ENCODE results near the gene PRXL2A. TPM values are rescaled to one million over a fixed set of nuclear protein-coding genes. Genes with fewer than 3 reads are reported as not detected.
A peak's percentile ranks its signal among the peaks of the same experiment; 100 is the strongest.
"Not testable (repeated sequence)": the region's sequence is repeated elsewhere in the genome, so short reads cannot be mapped to it uniquely, and the experiment has no call there.

Gene PRXL2A, protein sequence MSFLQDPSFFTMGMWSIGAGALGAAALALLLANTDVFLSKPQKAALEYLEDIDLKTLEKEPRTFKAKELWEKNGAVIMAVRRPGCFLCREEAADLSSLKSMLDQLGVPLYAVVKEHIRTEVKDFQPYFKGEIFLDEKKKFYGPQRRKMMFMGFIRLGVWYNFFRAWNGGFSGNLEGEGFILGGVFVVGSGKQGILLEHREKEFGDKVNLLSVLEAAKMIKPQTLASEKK
- total RNA-seq (1 to 10 TPM in 1 of 2 donors, under 1 TPM in 1; 0.94 to 1.5 TPM), total RNA-seq (1.3 to 3.8 reads per million in 2 donors)

DNA sequence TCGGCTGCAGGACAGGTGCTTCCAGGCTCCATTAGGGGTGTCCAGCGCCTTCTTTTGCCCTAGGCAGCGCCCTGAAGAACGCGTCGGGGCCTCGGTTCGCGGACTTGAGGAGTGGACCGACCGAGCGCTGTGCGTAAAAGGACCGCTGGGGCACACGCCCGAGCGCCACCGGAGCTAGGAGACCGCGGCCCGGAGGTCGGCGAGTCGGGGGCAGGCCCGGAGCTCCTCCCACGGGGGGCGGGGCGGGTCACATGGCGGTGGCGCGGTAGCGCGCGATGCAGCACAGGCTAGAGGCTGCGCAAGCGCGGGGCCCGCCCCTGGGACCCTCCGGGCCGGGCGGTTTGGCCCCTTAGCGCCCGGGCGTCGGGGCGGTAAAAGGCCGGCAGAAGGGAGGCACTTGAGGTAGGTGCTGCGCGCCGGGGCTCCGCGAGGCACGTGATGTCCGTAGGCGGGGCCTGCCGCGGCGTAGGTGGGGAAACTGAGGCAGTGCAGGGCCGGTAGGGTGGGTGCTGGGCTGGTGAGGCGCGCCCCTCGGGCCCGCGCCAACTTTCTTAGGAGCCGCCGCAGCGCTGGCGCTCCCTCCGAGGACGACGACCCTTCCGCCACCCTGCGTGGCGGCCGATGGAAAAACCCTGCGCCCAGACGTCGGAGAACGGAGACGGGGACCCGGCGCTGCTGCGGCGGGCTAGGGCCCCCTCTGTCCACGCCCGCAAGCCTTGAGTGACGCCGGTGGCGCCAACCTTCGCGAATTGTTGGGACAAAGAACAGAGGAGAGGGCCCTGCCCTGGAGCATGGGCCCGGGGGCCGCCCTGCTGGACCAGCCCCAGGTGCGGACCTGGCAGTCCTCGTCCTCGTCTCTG, at the start of gene PRXL2A:
PRXL2A (plus strand) TSS at position 310 of the 860 bp plus-strand sequence. CDS start 11,917 bp downstream, outside the sequence.
- H3K9me3 ChIP-seq (ENCODE audit: control insufficient read depth, low read length, poor library complexity, severe bottlenecking) = no peaks in the 10 kb centered on the region
- H3K4me3 Mint-ChIP-seq = peak within 1 kb of the TSS; percentile 95
- no peaks in the 10 kb centered on the region for H3K36me3 Mint-ChIP-seq (ENCODE audit: low read depth)
- peak; percentile 98 for ATAC-seq
- DNase-seq = peak; percentile 65 to 68 (median 66)
- peak within 1 kb of the TSS; percentile 86 for H3K27ac Mint-ChIP-seq
- peaks cover 18% of the 10 kb centered on the region for H3K4me1 Mint-ChIP-seq
- peaks cover 8% of the 10 kb centered on the region for H3K27me3 Mint-ChIP-seq

DNA sequence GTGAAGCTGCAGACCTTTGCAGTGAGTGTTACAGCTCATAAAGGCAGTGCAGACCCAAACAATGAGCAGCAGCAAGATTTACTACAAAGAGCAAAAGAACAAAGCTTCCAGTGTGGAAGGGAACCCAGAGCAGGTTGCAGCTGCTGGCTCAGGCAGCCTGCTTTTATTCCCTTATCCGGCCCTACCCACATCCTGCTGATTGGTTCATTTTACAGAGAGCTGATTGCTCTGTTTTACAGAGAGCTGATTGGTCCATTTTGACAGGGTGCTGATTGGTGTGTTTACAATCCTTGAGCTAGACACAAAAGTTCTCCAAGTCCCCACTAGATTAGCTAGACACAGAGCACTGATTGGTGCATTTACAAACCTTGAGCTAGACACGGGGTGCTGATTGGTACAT, 49.4 kb upstream of the PRXL2A start:
- DNase-seq; ATAC-seq; H3K36me3 Mint-ChIP-seq (ENCODE audit: low read depth); H3K4me3 Mint-ChIP-seq; H3K27ac Mint-ChIP-seq; H3K4me1 Mint-ChIP-seq; H3K9me3 ChIP-seq (ENCODE audit: control insufficient read depth, low read length, poor library complexity, severe bottlenecking): not testable (repeated sequence)
- peaks cover 40% of the 10 kb centered on the region for H3K27me3 Mint-ChIP-seq

DNA sequence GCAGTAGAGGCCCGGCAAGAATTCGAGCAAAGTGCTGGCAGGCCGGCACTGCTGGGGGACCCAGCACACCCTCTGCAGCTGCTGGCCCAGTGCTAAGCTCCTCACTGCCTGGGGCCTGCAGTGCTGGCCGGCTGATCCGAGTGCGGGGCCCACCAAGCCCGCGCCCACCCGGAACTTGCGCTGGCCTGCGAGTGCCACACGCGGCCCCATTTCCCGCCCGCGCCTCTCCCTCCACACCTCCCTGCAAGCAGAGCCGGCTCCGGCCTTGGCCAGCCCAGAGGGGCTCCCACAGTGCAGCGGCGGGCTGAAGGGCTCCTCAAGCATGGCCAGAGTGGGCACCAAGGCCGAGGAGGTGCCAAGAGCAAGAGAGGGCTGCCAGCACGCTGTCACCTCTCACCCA, 48.7 kb upstream of the PRXL2A start:
- no peak overlapping the region for H3K4me3 Mint-ChIP-seq
- peaks cover 9% of the 10 kb centered on the region for H3K4me1 Mint-ChIP-seq
- DNase-seq (no peak), ATAC-seq (no peak)
- H3K27me3 Mint-ChIP-seq = peaks cover 42% of the 10 kb centered on the region
- no peaks in the 10 kb centered on the region for H3K9me3 ChIP-seq (ENCODE audit: control insufficient read depth, low read length, poor library complexity, severe bottlenecking)
- H3K36me3 Mint-ChIP-seq (ENCODE audit: low read depth) = peaks cover 3% of the 10 kb centered on the region
- H3K27ac Mint-ChIP-seq = no peak overlapping the region

DNA sequence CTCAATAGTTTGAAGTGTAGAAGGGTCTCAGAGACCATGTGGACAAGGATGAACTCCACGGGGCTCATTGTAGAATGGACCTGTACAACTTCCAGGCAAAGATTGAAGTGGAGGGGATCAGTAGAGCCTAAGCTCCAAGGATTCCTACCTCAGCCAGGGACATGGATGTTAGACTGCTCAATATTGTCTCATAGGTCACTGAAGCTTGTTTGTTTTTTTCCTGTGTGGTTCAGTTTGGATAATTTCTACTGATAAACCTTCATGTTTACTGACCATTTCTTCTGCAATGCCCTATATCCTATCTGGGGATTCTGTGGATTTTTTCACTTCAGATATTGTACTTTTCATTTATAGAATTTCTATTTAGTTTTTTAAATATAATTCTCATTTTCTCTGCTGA, 42.8 kb upstream of the PRXL2A start:
- H3K9me3 ChIP-seq (ENCODE audit: control insufficient read depth, low read length, poor library complexity, severe bottlenecking) = no peaks in the 10 kb centered on the region
- Mint-ChIP-seq H3K4me3 (no peak overlapping the region), H3K27ac (no peak overlapping the region), H3K36me3 (ENCODE audit: low read depth) (peaks cover 2% of the 10 kb centered on the region), H3K27me3 (peaks cover 18% of the 10 kb centered on the region), H3K4me1 (no peaks in the 10 kb centered on the region)
- ATAC-seq (no peak), DNase-seq (no peak)

DNA sequence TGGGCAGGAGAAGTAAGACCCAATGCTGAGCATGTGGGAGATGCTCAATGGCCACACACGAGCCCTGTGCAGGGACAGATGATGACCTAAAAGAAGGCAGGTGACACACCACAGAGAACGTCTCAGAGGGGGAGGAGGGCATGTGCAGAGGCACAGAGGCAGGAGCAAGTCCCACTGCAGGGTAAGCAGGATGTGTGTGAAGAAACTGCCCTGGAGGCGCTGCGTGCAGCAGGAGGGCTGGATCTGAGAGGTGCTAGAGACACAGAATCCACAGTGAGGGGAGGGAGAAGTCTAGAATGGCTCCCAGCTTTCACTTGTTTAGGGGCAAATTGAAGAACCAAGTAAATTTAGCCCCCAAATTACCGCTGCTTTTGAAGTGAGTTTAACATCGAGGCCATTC, 36.9 kb upstream of the PRXL2A start:
- no peak for DNase-seq
- Mint-ChIP-seq H3K27ac (no peak overlapping the region), H3K36me3 (ENCODE audit: low read depth) (no peaks in the 10 kb centered on the region), H3K4me1 (no peaks in the 10 kb centered on the region), H3K27me3 (peaks cover 7% of the 10 kb centered on the region), H3K4me3 (no peak overlapping the region)
- no peak for ATAC-seq
- no peaks in the 10 kb centered on the region for H3K9me3 ChIP-seq (ENCODE audit: control insufficient read depth, low read length, poor library complexity, severe bottlenecking)

DNA sequence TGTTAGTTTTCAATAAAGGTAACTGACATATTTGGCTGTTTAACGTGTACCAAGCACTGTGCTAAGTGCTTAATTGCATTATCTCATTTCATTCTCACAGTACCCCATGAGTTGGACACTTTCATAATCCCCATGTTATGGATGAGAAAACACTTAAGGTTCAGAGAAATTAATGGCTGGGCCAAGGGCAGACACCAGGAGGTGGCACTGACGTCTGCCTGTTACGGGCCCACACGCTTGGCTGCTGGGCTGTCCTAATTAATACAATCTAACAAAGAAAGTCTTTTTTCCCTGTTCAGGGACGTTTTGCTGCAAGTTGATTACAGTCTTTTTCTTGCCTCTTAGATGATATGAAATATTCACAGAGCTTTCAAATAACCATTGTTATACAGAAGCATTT, 35.7 kb upstream of the PRXL2A start:
- Mint-ChIP-seq H3K4me1 (peaks cover 2% of the 10 kb centered on the region), H3K4me3 (no peak overlapping the region), H3K27ac (no peak overlapping the region), H3K27me3 (peaks cover 6% of the 10 kb centered on the region), H3K36me3 (ENCODE audit: low read depth) (no peaks in the 10 kb centered on the region)
- no peaks in the 10 kb centered on the region for H3K9me3 ChIP-seq (ENCODE audit: control insufficient read depth, low read length, poor library complexity, severe bottlenecking)
- DNase-seq (no peak), ATAC-seq (no peak)

DNA sequence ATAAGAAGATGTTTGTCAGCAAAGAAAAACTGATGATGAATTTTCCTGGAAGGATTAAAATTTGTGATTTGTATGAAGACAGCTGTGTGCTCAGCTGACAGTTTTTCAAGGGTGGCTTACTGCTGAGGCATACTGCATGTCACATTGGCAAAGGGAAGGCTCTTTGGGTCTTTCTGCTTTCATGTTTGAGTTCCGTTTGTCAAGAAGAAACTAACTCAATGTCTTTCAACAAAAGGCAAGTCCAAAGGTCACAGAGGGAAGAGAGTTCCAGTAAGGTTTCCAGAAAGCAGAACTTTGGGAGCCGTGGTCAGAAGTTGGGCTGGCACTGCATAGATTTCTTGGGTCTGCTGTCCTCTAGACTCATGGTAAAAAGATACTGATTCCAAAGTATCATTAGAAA, 34.8 kb upstream of the PRXL2A start:
- no peaks in the 10 kb centered on the region for H3K9me3 ChIP-seq (ENCODE audit: control insufficient read depth, low read length, poor library complexity, severe bottlenecking)
- no peak overlapping the region for H3K27ac Mint-ChIP-seq
- no peak for DNase-seq
- ATAC-seq = no peak
- no peaks in the 10 kb centered on the region for H3K36me3 Mint-ChIP-seq (ENCODE audit: low read depth)
- H3K27me3 Mint-ChIP-seq = peaks cover 6% of the 10 kb centered on the region
- H3K4me1 Mint-ChIP-seq = peaks cover 6% of the 10 kb centered on the region
- H3K4me3 Mint-ChIP-seq = no peak overlapping the region

DNA sequence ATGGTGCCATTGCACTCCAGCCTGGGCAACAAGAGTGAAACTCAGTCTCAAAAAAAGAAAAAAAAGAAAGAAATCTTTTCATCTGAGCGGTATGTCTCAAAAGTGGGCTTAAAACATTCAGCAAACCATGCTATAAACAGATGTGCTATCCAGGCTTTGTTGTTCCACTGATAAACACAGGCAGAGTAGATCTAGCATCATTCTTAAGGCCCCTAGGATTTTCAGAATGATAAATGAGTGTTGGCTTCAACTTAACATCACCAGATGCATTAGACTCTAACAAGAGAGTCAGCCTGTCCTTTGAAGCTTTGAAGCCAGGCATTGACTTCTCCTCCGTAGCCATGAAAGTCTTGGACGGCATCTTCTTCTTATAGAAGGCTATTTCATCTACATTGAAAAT, 28.6 kb upstream of the PRXL2A start:
- Mint-ChIP-seq H3K4me1 (peaks cover 14% of the 10 kb centered on the region), H3K36me3 (ENCODE audit: low read depth) (no peaks in the 10 kb centered on the region), H3K27me3 (peaks cover 6% of the 10 kb centered on the region), H3K4me3 (no peak overlapping the region), H3K27ac (no peak overlapping the region)
- H3K9me3 ChIP-seq (ENCODE audit: control insufficient read depth, low read length, poor library complexity, severe bottlenecking) = no peaks in the 10 kb centered on the region
- DNase-seq = no peak
- no peak for ATAC-seq

DNA sequence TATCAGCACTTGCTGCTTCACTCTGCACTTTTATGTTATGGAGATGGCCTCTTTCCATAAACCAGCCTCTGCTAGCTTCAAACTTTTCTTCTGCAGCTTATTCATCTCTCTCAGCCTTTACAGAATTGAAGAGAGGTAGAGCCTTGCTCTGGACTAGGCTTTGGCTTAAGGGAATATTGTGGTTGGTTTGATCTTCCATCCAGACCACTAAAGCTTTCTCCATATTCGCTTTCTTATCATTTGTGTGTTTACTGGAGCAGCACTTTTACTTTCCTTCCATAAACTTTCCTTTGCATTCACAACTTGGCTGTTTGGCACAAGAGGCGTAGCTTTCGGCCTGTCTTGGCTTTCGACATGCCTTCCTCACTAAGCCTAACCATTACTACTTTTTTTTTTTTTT, 28.2 kb upstream of the PRXL2A start:
- Mint-ChIP-seq H3K4me3 (no peak overlapping the region), H3K27ac (no peak overlapping the region)
- DNase-seq = no peak

DNA sequence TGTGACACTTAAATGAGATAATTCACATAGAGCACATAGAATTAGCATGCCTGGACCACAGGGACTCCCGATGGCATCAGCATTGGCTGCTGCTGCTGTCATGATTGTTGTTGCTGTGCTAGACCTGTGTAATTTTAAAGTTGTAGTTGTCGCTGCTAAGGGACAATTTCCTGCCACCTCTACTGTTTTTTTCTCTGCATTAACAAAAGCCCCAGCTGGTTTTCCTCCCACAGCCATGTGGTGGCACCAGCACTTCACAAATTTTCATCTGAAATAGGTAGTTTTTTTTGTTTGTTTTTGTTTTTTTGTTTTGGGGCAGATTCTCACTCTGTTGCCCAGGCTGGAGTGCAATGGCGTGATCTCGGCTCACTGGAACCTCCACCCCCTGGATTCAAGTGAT, 25.4 kb upstream of the PRXL2A start:
- H3K27ac Mint-ChIP-seq = no peak overlapping the region
- H3K4me1 Mint-ChIP-seq = peaks cover 12% of the 10 kb centered on the region
- DNase-seq (peak in 2 of 3 donors; percentile 23 to 38), ATAC-seq (peak; percentile 69)
- H3K36me3 Mint-ChIP-seq (ENCODE audit: low read depth) = no peaks in the 10 kb centered on the region
- H3K27me3 Mint-ChIP-seq = peaks cover 14% of the 10 kb centered on the region
- peak overlapping the region; percentile 66 for H3K4me3 Mint-ChIP-seq
- no peaks in the 10 kb centered on the region for H3K9me3 ChIP-seq (ENCODE audit: control insufficient read depth, low read length, poor library complexity, severe bottlenecking)

More for the DNA sequence above, 28.2 kb upstream of the PRXL2A start:
- H3K9me3 ChIP-seq (ENCODE audit: control insufficient read depth, low read length, poor library complexity, severe bottlenecking) = no peaks in the 10 kb centered on the region
- peaks cover 6% of the 10 kb centered on the region for H3K27me3 Mint-ChIP-seq
- ATAC-seq = no peak
- H3K4me1 Mint-ChIP-seq = peaks cover 14% of the 10 kb centered on the region
- H3K36me3 Mint-ChIP-seq (ENCODE audit: low read depth) = no peaks in the 10 kb centered on the region

DNA sequence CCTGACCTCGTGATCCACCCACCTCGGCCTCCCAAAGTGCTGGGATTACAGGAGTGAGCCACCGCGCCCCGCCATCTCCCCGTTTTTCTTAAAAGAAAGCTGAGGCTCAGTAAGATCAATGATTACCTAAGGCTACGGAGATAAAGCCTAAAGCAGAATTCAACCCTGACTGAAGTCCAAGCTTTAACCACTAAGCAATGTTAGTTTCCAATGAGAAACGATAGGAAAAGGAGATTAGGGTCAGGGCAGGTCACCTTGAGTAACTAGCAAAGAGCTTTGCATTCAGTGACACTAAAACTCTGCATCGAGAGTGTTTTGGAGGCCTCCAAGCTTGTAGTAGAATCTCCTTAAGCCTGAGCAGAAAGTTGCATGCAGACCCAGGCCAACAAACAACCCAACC, 17.6 kb upstream of the PRXL2A start:
- no peaks in the 10 kb centered on the region for H3K9me3 ChIP-seq (ENCODE audit: control insufficient read depth, low read length, poor library complexity, severe bottlenecking)
- no peak for DNase-seq
- no peak for ATAC-seq
- Mint-ChIP-seq H3K27ac (no peak overlapping the region), H3K4me1 (peaks cover 2% of the 10 kb centered on the region), H3K36me3 (ENCODE audit: low read depth) (no peaks in the 10 kb centered on the region), H3K4me3 (no peak overlapping the region), H3K27me3 (peaks cover 28% of the 10 kb centered on the region)

DNA sequence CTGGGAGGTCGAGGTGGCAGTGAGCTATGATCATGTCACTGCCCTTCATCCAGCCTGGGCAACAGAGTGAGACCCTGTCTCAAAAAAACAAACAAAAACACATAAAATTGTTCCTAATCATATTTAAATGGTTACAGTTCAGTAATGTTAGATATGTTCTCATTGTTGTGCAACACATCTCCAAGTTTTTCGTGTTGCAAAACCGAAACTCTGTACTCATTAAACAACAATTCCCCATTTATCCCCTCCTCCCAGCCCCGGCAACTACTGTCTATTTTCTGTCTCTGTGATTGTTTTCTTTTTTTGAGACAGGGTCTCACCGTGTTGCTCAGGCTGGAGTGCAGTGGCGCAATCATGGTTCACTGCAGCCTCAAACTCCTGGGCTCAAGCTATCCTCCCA, 16.1 kb upstream of the PRXL2A start:
- Mint-ChIP-seq H3K36me3 (ENCODE audit: low read depth) (no peaks in the 10 kb centered on the region), H3K4me3 (no peak overlapping the region), H3K27me3 (peaks cover 24% of the 10 kb centered on the region), H3K27ac (no peak overlapping the region), H3K4me1 (peaks cover 2% of the 10 kb centered on the region)
- H3K9me3 ChIP-seq (ENCODE audit: control insufficient read depth, low read length, poor library complexity, severe bottlenecking) = no peaks in the 10 kb centered on the region
- DNase-seq (no peak), ATAC-seq (no peak)

DNA sequence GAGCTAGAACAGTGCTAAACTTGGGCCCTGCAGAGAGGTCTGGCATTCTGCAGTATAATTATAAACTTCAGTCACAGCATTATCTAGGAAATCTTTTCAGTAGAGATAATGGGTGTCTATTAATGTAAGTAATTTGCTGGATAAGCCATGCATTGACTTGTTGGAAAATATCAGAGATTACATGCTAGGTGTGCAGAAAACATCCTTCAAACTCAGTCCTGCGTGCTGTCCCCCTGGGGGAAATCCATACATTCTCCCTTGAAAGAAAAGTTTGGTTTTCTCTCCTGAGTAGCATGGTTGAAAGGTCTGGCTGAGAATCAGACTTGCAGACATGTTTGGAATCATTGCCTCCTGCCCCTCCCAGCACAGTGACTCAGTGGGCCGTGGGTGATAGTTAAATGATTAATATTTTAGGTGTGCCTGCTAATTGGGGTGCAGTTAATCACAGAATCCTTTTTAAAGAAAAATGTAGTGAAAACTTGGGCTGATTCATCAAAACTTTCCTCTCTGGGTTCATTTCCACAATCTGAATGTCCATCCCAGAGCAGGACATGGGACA, 13.9 kb upstream of the PRXL2A start:
- Mint-ChIP-seq H3K27ac (no peak overlapping the region), H3K27me3 (peaks cover 19% of the 10 kb centered on the region), H3K4me3 (no peak overlapping the region), H3K4me1 (peaks cover 2% of the 10 kb centered on the region), H3K36me3 (ENCODE audit: low read depth) (no peaks in the 10 kb centered on the region)
- DNase-seq (no peak), ATAC-seq (no peak)
- H3K9me3 ChIP-seq (ENCODE audit: control insufficient read depth, low read length, poor library complexity, severe bottlenecking) = no peaks in the 10 kb centered on the region

All from T-helper 17 cell (primary cell).